T-cell (primary cell): Measurements from ENCODE around the gene BZW2. TPM values are rescaled to one million over a fixed set of nuclear protein-coding genes. Genes with fewer than 3 reads are reported as not detected.

Source experiments
- ATAC-seq, 4 experiments: fragments of 200-7000 bp in 3 of 4; fragments of 150-1000 bp in 1 of 4; cut with Tn5 transposase; replicated peaks in 1 of 4; 1 replicate in 3 of 4; 2 replicates in 1 of 4; pipeline ENCODE4 v1.10.0; 2021; ENCODE audit warnings: moderate library complexity in 3 of 4, mild to moderate bottlenecking in 2 of 4, moderate number of reproducible peaks in 1 of 4
- CTCF ChIA-PET, 2 donors: fragments of 300-600 bp; sonication (Branson Sonifier 250); formaldehyde crosslinking; loops; one replicate each; lab custom pipeline; 2022; ENCODE audit warnings: antibody characterized with exemption in 2 of 2; lab: Charles Lee
- POLR2A ChIA-PET, 2 donors: fragments of 300-600 bp; sonication (Branson Sonifier 250); formaldehyde crosslinking; loops; one replicate each; lab custom pipeline; 2022; ENCODE audit warnings: antibody characterized with exemption in 2 of 2; lab: Charles Lee
- DNase-seq, 35 experiments: peaks; one replicate each; pipeline versions ENCODE4 v3.0.0 to v3.0.0-alpha.2; 2013 to 2023
- H3K27ac ChIP-seq: one replicate; pipeline ENCODE4 v1.5.1; 2013; ENCODE audit warnings: low read length
- H3K27me3 ChIP-seq, 2 experiments: replicated peaks in 1 of 2; 1 replicate in 1 of 2; 2 replicates in 1 of 2; pipeline versions ENCODE4 v1.6.1 to v1.7.0; 2013; ENCODE audit warnings: low read length in 1 of 2, mixed read lengths in 1 of 2; ENCODE audit not compliant: control insufficient read depth in 2 of 2, insufficient read depth in 2 of 2; ENCODE audit errors: extremely low read depth in 1 of 2
- H3K36me3 ChIP-seq, 2 donors: 1 replicate in 1 of 2; 2 replicates in 1 of 2; pipeline versions ENCODE4 v1.6.1 to v1.7.0; 2013; ENCODE audit warnings: low read length in 1 of 2; ENCODE audit not compliant: control insufficient read depth in 2 of 2, insufficient read depth in 1 of 2; ENCODE audit errors: extremely low read depth in 1 of 2
- H3K4me1 ChIP-seq, 2 experiments: 1 replicate in 1 of 2; 2 replicates in 1 of 2; pipeline versions ENCODE4 v1.6.1 to v1.7.0; 2013; ENCODE audit warnings: low read length in 2 of 2, mixed read lengths in 1 of 2; ENCODE audit not compliant: insufficient read depth in 2 of 2, control insufficient read depth in 1 of 2; ENCODE audit errors: extremely low read depth in 1 of 2
- H3K4me3 ChIP-seq, 2 donors: 1 replicate in 1 of 2; 2 replicates in 1 of 2; pipeline versions ENCODE4 v1.5.1 to v1.7.0; 2013; ENCODE audit warnings: mild to moderate bottlenecking in 2 of 2, low read length in 1 of 2, moderate library complexity in 1 of 2; ENCODE audit not compliant: control insufficient read depth in 1 of 2; ENCODE audit errors: extremely low read depth in 1 of 2
- H3K9me3 ChIP-seq: 2 replicates; pipeline ENCODE4 v1.7.0; 2013
- H3K27ac Mint-ChIP-seq, 2 donors: one replicate each; pipeline ENCODE4 v1.8.0; 2020 to 2021; ENCODE audit warnings: mild to moderate bottlenecking in 2 of 2, mixed read lengths in 2 of 2
- H3K27me3 Mint-ChIP-seq, 2 donors: one replicate each; pipeline ENCODE4 v1.8.0; 2021 to 2022; ENCODE audit warnings: mixed read lengths in 2 of 2
- H3K36me3 Mint-ChIP-seq: one replicate; pipeline ENCODE4 v1.8.0; 2021; ENCODE audit warnings: mixed read lengths
- H3K4me1 Mint-ChIP-seq, 3 donors: one replicate each; pipeline ENCODE4 v1.8.0; 2020 to 2022; ENCODE audit warnings: mixed read lengths in 3 of 3, mild to moderate bottlenecking in 1 of 3
- H3K4me3 Mint-ChIP-seq, 3 donors: one replicate each; pipeline ENCODE4 v1.8.0; 2020 to 2022; ENCODE audit warnings: mild to moderate bottlenecking in 3 of 3, mixed read lengths in 3 of 3, moderate library complexity in 3 of 3
- H3K9me3 Mint-ChIP-seq, 3 donors: one replicate each; pipeline ENCODE4 v1.8.0; 2020 to 2022; ENCODE audit warnings: mixed read lengths in 3 of 3
- WGBS: methylation state at CpG from one replicate; pipeline ENCODE4 v1.1.5; 2013; ENCODE audit warnings: missing lambda C conversion rate; ENCODE audit not compliant: insufficient coverage; 5-methylcytosine and 5-hydroxymethylcytosine counted together
- total RNA-seq, 35 experiments: library from RNA in 6 of 35; stranded (reverse) in 6 of 35; fragments of 120-200 nt in 1 of 35; gene quantifications; one replicate each; pipeline versions ENCODE4 v1.2.1 to v1.2.4 and lab custom pipeline; 2013 to 2026

Gene BZW2
- total RNA-seq, 5 donors from 2014 or later (not counting 1 experiment from before 2014, with no cell fraction given), result 22.1 to 35.1 (median 30.2) TPM

DNA sequence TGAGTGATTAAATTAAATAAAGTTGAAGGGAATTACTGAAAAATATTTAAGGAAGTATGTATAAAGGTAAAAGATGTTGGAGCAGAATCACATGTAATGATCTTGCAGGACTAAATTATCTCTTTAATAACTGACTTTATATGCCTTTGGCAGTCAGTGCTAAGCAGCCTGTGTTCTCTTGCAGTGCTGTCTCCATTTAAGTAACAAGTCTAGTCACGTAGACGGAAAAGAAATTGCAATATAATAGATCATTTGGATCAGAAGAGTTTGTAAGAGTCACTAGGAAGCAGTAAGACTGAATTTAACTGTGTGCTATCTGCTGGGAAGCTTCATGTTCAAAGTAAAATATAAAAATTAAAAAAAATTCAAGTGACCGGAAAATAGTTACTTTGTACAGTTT, 21.4 kb downstream of the BZW2 start:
- POLR2A ChIA-PET, result interaction anchor here (0.6 to 1.0 kb wide), 2 partner anchors 30 to 147 kb away, joined by 3 to 6 read pairs; no protein-coding TSS in a partner anchor
- Histone ChIP-seq H3K27me3 (no peaks in the 10 kb centered on the region), H3K36me3 (peaks cover 0 to 13% of the 10 kb centered on the region in 2 donors), H3K9me3 (no peaks in the 10 kb centered on the region), H3K4me3 (no peak overlapping the region), H3K27ac (no peak overlapping the region), H3K4me1 (no peaks in the 10 kb centered on the region)
- WGBS, result 100% methylated on average over 2 of the region's 3 CpGs
- Mint-ChIP-seq H3K4me3 (no peak overlapping the region), H3K27ac (no peak overlapping the region), H3K27me3 (no peaks in the 10 kb centered on the region), H3K4me1 (peaks cover 13 to 25% (median 25%) of the 10 kb centered on the region in 3 donors), H3K36me3 (peaks cover 57% of the 10 kb centered on the region), H3K9me3 (no peaks in the 10 kb centered on the region)
- CTCF ChIA-PET, result no interaction called here
- DNase-seq (no peak), ATAC-seq (no peak)

DNA sequence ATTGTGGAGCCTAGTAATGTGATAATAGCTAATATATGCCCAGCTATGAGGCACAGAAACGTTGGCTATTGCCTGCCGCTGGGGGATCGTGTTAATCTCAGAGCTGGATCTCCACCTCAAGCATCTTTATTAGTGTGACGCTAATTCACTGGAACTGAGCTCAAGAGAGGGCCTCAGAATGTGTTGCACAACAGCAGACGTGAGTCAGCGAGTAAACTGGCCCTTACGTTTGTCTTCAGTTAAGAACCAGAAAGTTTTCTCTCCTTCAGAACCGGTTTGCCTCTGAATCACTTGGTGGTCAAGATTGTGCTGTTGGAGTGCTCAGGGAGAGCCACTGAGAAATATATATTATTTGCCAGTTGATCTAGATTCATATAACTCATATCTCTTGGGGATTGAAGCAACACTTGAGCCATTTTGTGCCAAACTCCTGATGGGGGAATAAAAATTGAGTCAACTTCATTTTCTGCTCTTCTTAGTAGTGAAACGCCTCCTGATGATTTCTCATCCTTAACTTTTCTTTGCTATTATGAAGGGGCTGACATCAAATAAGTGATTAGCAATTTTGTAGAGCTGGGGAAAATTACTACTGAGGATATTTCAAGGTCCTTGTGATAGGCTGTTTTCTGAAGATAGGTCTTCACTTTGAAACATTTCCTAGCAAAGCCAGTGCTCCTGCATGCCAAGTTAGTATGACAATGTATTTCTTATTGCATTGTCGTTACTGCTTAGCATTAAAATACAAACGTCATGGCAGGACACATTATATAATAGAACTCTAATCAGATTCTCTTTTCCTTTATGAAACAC, 22.3 kb downstream of the BZW2 start:
- H3K4me1 Mint-ChIP-seq, result peaks cover 10 to 30% (median 23%) of the 10 kb centered on the region in 3 donors
- H3K27ac Mint-ChIP-seq, result no peak overlapping the region
- no peak for ATAC-seq
- no peak overlapping the region for H3K4me3 ChIP-seq
- no peak overlapping the region for H3K4me3 Mint-ChIP-seq
- POLR2A ChIA-PET, result no interaction called here
- no peaks in the 10 kb centered on the region for H3K27me3 ChIP-seq
- no peaks in the 10 kb centered on the region for H3K27me3 Mint-ChIP-seq
- no peak overlapping the region for H3K27ac ChIP-seq
- no peaks in the 10 kb centered on the region for H3K4me1 ChIP-seq
- H3K36me3 Mint-ChIP-seq, result peaks cover 63% of the 10 kb centered on the region
- peak in 2 of 35 experiments; percentile 16 to 26 for DNase-seq
- 98% methylated on average over 7 of the region's 11 CpGs for WGBS
- H3K9me3 ChIP-seq, result no peaks in the 10 kb centered on the region
- peaks cover 0 to 13% of the 10 kb centered on the region in 2 donors for H3K36me3 ChIP-seq
- CTCF ChIA-PET, result interaction anchor here in 1 of 2 donors (0.6 kb wide), 1 partner anchor 540 kb away, joined by 6 read pairs; no protein-coding TSS in a partner anchor
- no peaks in the 10 kb centered on the region for H3K9me3 Mint-ChIP-seq

DNA sequence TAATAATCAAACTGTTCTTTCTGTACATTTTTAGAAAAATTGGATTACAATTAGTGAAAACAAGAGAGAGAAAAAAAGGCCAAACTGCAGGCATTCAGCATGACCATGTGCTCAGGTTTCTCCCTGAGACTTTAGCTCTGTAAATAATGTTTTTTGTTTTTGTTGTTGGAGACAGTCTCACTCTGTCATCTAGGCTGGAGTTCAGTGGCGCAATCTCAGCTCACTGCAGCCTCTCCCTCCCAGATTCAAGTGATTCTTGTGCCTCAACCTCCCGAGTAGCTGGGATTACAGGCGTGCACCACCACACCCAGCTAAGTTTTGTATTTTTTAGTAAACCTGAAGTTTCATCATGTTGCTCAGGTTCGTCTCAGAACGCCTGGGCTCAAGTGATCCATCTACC, 23.0 kb downstream of the BZW2 start:
- H3K9me3 Mint-ChIP-seq, result no peaks in the 10 kb centered on the region
- no peak for DNase-seq
- peaks cover 10 to 30% (median 23%) of the 10 kb centered on the region in 3 donors for H3K4me1 Mint-ChIP-seq
- H3K36me3 ChIP-seq, result peaks cover 0 to 13% of the 10 kb centered on the region in 2 donors
- no peaks in the 10 kb centered on the region for H3K4me1 ChIP-seq
- H3K36me3 Mint-ChIP-seq, result peaks cover 64% of the 10 kb centered on the region
- no peak overlapping the region for H3K4me3 ChIP-seq
- H3K4me3 Mint-ChIP-seq, result no peak overlapping the region
- H3K27ac ChIP-seq, result no peak overlapping the region
- no peak overlapping the region for H3K27ac Mint-ChIP-seq
- H3K27me3 ChIP-seq, result no peaks in the 10 kb centered on the region
- CTCF ChIA-PET, result no interaction called here
- POLR2A ChIA-PET, result no interaction called here
- no peak for ATAC-seq
- H3K9me3 ChIP-seq, result no peaks in the 10 kb centered on the region
- H3K27me3 Mint-ChIP-seq, result no peaks in the 10 kb centered on the region
- WGBS, result 100% methylated on average over 1 of the region's 5 CpGs

DNA sequence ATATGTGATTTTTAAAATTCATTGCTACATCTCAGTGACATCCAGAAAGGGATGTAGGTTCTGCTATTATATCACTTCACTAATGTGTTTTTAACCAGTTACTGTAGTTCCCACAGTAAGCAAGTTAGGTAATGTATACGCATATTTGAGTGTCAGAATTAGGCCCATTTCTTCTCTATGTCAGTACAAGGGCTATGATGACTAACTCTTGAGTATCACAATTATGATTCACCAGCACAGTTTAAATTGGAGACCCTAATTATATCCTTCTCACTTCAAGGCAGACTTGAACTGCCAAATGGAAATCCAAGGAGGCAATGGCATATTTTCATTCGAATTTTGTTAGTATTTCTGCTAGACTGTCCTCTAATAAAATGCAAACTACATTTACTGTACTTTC, 23.6 kb downstream of the BZW2 start:
- no peaks in the 10 kb centered on the region for H3K27me3 Mint-ChIP-seq
- no peak for DNase-seq
- H3K9me3 Mint-ChIP-seq, result no peaks in the 10 kb centered on the region
- peaks cover 6 to 30% (median 21%) of the 10 kb centered on the region in 3 donors for H3K4me1 Mint-ChIP-seq
- WGBS, result no CpG with 5 or more reads among the region's 2 CpGs
- ChIA-PET POLR2A (no interaction called here), CTCF (interaction anchor here in 1 of 2 donors (0.7 kb wide), 1 partner anchor 14 kb away, joined by 4 read pairs; no protein-coding TSS in a partner anchor)
- H3K36me3 Mint-ChIP-seq, result peaks cover 59% of the 10 kb centered on the region
- ATAC-seq, result no peak
- Histone ChIP-seq H3K27ac (no peak overlapping the region), H3K9me3 (no peaks in the 10 kb centered on the region), H3K27me3 (no peaks in the 10 kb centered on the region), H3K4me1 (no peaks in the 10 kb centered on the region), H3K36me3 (peaks cover 0 to 17% of the 10 kb centered on the region in 2 donors), H3K4me3 (no peak overlapping the region)
- H3K27ac Mint-ChIP-seq, result no peak overlapping the region
- H3K4me3 Mint-ChIP-seq, result no peak overlapping the region

DNA sequence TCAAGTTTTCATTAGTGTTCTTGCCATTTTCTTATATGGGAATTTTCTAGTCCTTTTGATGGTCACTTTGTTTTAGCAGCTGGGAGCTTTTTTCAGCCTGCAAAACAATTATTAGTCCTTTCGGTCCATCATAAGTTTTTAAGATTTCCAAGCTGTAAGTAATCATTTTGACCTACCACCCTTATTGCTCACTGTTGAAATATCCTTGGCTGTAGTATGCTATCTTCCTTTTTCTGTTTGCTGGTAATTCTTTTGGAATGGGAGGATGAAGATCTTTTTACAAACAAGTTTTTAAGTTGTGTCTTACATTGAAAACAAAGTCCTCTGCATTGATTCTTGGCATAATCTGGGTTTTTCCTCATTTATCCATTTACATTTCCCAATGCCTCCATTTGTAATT, 24.0 kb downstream of the BZW2 start:
- no peak overlapping the region for H3K27ac ChIP-seq

DNA sequence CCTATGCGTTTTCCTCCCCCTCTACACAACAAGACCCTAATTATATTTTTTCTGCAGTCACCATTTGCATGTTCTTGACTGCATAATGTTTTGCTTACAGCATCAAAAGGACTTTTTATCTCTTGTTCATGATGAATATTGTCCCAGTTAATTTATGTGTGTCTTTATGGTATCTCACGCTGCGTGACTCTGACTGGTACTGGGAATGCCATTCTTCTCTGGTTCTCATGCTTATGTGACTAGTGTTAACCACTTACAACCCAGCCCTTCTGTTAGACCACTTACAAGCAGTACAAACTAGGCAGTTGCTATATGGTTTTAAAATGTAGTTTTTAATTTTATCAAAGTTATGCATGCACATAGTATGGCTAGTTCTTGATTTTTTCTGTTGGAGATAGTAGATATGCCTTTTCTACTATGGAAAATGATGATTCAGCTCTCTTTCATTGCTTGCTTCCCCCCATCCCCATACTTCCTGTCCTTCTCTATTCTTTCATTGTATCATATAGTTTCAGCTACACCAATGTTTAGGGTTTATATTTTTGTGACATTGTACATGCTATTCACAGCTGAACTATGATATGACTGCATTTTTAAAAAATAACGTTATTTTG, 24.9 kb downstream of the BZW2 start:
- Histone ChIP-seq H3K9me3 (no peaks in the 10 kb centered on the region), H3K27me3 (no peaks in the 10 kb centered on the region), H3K27ac (no peak overlapping the region), H3K36me3 (peaks cover 0 to 28% of the 10 kb centered on the region in 2 donors), H3K4me3 (no peak overlapping the region), H3K4me1 (no peaks in the 10 kb centered on the region)
- no peak for ATAC-seq
- H3K36me3 Mint-ChIP-seq, result peaks cover 61% of the 10 kb centered on the region
- POLR2A ChIA-PET, result no interaction called here
- no peak for DNase-seq
- CTCF ChIA-PET, result no interaction called here
- H3K27ac Mint-ChIP-seq, result no peak overlapping the region
- no peaks in the 10 kb centered on the region for H3K27me3 Mint-ChIP-seq
- no peaks in the 10 kb centered on the region for H3K9me3 Mint-ChIP-seq
- no CpG with 5 or more reads among the region's 4 CpGs for WGBS
- H3K4me1 Mint-ChIP-seq, result peaks cover 6 to 30% (median 21%) of the 10 kb centered on the region in 3 donors
- H3K4me3 Mint-ChIP-seq, result no peak overlapping the region

More for the DNA sequence above, 24.0 kb downstream of the BZW2 start:
- Histone ChIP-seq H3K36me3 (peaks cover 0 to 20% of the 10 kb centered on the region in 2 donors), H3K4me3 (no peak overlapping the region), H3K4me1 (no peaks in the 10 kb centered on the region), H3K9me3 (no peaks in the 10 kb centered on the region), H3K27me3 (no peaks in the 10 kb centered on the region)
- POLR2A ChIA-PET, result no interaction called here
- Mint-ChIP-seq H3K36me3 (peaks cover 60% of the 10 kb centered on the region), H3K27me3 (no peaks in the 10 kb centered on the region), H3K9me3 (no peaks in the 10 kb centered on the region), H3K27ac (no peak overlapping the region), H3K4me1 (peaks cover 6 to 30% (median 21%) of the 10 kb centered on the region in 3 donors), H3K4me3 (no peak overlapping the region)
- WGBS, result no CpG with 5 or more reads among the region's 1 CpG
- ATAC-seq (no peak), DNase-seq (no peak)
- CTCF ChIA-PET, result interaction anchor here in 1 of 2 donors (0.7 kb wide), 1 partner anchor 14 kb away, joined by 4 read pairs; no protein-coding TSS in a partner anchor
